HG03432 (cell line): ENCODE data around the gene MAP3K7CL.
"Not testable (repeated sequence)": the region's sequence is repeated elsewhere in the genome, so short reads cannot be mapped to it uniquely, and the experiment has no call there.

ENCODE experiments used
- ATAC-seq: cut with Tn5 transposase; IDR thresholded peaks from one replicate; pipeline ENCODE4 v1.9.1; 2021; ENCODE audit warnings: mild to moderate bottlenecking, moderate library complexity; ENCODE audit not compliant: unreplicated experiment

Gene MAP3K7CL

DNA sequence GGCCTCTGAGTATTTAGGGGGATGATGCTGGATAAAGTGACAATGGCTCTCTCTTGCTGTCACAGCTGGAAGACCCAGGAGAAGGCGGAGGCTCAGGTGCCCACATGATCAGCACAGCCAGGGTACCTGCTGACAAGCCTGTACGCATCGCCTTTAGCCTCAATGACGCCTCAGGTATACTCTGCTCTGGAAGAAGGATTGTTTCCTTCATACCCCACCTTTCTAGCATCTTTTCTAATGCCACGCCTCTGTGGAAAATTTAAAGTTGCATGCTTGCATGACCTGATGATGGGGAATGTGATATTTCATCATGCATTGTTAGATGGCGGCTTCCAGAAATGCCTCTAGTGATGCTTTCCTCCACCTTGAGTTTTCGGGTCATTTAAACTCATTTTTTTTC lies 2.8 kb downstream of the MAP3K7CL start:
- no peak for ATAC-seq

DNA sequence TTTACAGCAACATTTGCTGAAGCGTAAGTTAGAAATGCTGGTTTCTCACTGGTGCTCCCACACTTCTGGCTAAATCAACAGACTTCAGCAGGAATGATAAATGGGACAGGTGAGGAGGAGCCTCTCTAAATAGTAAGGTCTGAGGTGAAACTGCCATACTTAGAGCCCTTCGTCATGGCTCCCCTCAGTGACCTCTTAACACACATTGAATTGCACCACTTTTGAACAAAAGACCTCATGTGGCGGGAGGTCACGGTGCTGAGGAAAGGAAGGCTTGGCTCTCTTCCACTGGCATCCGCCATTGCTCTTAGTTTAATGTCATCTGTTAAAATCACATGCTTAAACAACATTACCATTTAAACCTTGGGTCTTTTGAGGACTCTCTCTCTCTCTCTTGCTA lies 3.4 kb downstream of the MAP3K7CL start:
- no peak for ATAC-seq

DNA sequence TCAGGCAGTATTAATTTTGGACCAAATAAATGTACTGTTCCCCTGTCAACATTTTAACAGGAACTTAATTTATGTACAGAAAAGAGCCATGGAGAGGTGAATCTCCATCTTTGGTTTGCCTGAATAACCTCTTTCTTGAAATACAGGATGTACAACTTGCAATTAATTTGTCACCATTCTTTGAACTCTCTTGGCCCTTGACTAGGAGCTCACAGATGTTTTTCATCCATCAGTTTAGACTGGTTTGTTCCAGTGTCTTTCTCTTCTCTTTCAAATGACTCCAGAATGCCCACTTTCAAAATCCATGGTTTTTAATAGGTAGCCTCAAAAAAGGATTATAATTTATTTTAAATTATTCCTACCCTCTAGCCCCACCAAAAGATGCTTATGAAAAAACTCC lies 5.0 kb downstream of the MAP3K7CL start:
- ATAC-seq, result no peak

GRCh38 chr21:29136033-29136432 lies 5.6 kb downstream of the MAP3K7CL start:
- no peak for ATAC-seq

GRCh38 chr21:29144736-29145353 lies 14.4 kb downstream of the MAP3K7CL start:
- no peak for ATAC-seq

GRCh38 chr21:29145354-29145782 lies 14.9 kb downstream of the MAP3K7CL start:
- no peak for ATAC-seq

DNA sequence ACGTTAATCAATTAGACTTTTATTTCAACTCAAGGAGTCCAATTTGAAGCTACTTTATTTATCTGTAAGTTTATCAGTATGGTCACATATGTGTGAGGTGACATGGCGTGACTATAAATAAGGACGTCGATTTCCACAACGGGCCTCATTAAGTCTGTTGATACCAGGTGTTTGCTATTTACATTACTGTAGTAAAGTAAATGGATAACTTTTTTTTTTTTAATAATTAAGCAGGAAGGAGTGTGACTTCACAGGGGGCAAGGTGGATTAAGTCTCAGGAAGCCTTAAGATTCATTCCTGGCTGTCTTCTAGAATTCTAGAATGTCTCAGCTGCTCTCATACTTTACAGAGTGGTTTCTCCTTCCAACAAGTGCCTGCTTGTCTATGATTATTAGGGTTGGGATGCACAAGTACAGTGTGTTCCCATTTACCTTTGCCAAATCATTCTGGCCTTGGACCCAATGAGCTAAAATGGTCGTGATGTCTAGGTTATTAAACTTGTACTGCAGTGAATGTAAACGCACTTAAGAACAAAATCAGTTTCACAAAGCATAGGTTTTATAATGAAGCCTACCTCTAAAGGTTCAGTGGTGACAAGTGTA lies 15.5 kb downstream of the MAP3K7CL start:
- no peak for ATAC-seq

DNA sequence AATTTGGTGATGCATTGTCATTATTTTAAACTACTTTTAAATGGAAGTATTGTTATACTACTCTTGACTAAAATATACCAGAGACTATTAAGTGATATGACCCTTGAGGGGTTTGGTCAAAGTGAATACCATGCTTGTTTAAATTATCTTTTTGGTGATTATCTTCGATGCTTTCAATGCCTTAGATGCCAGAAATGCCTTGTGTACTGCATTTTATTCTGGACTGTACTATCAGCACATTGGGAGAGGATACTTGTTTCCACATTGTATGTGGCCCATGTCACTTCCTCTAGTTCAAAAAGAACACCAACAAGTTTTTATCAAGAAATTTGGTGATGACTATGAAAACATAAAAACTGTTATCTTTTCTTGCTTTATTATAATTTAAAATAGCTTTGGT lies 16.3 kb downstream of the MAP3K7CL start:
- ATAC-seq, result no peak

DNA sequence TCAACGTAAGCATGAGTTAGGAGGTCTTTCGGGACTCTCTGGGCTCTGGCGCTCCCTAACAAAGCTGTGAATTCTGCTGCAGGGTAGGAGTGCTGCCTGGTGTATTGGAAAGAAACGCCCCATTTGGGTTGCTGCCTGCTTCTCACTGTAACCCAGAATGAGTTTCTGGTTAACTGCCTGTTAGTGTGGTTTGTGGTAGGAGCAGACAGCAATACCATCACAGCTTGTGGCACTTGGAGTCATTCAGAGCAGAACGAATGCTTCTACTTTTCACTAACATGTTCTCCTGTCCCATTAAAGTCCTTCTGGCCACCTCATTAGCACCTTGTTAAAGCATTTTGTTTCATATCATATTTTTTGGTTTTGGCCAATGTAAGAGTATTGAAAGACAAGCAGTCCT lies 18.1 kb downstream of the MAP3K7CL start:
- no peak for ATAC-seq

DNA sequence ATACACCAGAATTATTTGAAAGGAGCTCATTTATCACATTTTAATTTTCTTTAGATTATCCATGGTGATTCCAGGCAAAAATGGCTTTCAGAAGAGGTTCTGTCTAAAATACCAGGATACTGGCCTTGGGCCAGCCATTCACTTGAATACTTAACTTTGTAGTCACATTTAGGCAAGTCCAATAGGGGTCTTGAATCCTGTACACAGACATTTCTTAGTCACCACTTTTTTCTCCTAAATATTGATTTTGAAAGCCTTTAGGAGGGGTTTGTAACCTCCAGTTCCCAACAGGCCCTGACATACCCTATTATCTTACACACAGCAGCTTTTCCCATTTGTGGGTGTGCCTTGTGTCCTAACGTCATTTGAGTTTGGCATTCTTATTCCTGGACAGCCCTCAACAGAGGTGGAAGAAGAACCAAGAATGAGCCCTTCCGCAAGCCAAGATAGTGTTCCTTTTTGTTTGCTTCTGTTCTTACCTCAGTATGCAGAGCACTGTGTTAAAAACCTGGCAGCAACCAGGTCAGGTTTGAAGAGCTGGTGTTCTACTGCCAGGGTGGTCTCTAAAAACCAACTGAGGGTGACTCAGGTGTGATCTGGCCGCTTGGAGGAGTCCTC lies 19.5 kb downstream of the MAP3K7CL start:
- ATAC-seq, result no peak

DNA sequence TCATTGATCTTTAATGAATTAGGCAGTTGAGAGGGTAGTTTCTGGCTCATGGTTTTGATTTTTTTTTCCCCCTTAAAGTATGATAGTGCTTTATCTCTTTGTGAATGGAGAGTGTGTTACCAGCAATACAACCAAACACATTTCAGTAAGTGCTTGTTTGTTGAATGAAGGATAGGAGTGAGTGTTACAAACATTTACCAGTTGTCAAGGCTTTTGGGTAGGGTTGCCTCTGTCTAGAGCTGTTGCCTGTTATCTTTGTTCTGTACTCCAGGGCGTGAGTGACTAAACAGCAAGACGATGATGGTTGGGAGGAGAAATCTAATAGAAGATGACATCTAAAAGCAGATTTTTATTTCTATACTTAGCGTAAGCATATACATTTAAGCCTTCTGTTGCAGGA lies 21.5 kb downstream of the MAP3K7CL start:
- ATAC-seq, result no peak

- no peak for ATAC-seq
Measured at GRCh38 chr21:29152916-29153315, 22.5 kb downstream of the MAP3K7CL start.

- ATAC-seq, result no peak
Measured at GRCh38 chr21:29154270-29154669, 23.8 kb downstream of the MAP3K7CL start.

DNA sequence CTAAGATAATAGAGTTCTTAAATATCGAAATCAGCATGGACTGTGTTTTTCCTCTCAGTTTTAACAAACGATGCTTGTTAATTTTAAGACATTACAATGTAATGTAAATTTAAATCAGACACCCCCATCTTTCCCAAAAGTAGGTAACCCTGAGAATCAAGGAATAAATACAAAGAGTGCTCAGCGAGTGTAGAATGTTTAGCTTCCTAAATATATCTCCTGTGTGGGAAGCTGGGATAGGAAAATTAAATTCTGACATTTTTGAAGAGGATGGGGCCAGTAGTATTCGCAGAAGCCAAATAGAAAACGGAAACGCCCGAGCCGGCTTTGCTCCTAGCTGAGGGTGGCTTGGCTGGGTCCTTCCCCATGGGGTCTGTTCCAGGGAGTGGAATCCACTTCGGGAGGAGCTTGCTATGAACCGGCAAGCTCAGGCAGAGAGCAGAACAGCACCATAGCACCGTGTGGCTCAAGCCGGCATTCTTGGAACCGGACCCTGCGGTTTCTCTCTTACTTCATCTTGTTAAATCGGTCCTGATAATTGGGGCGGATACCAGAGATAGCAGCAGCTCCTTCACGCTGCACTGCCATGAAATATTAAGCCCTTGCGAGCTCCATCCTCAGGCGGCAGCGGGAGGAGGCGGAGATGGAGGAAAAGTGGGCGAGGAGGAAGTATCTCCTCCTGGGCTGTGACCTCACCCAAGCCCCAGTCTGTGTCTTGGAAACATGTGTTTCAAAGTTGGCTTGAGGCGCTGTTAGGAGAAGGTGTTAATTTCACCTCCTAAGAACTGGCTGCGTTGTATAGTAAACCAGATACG lies 24.9 kb downstream of the MAP3K7CL start:
- ATAC-seq, result no peak

GRCh38 chr21:29155933-29156260 lies 25.5 kb downstream of the MAP3K7CL start:
- ATAC-seq, result no peak

GRCh38 chr21:29157080-29157479 lies 26.6 kb downstream of the MAP3K7CL start:
- no peak for ATAC-seq

DNA sequence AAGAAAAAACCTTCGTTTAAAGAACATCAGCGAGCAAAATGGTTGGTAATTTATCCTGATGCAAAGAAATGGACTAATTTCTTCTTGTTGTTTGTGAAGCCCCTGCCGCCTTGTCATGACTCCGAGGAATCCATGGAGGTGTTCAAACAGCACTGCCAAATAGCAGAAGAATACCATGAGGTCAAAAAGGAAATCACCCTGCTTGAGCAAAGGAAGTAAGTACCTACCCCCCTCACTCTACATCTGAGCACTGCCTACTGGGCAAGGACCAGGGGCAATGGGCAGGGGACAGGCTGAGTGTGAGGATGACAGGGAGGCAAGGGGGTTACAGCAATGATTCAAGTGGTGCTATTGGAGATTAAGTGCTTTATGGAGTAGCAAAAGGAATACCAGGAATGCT lies 29.4 kb downstream of the MAP3K7CL start:
- ATAC-seq, result no peak

DNA sequence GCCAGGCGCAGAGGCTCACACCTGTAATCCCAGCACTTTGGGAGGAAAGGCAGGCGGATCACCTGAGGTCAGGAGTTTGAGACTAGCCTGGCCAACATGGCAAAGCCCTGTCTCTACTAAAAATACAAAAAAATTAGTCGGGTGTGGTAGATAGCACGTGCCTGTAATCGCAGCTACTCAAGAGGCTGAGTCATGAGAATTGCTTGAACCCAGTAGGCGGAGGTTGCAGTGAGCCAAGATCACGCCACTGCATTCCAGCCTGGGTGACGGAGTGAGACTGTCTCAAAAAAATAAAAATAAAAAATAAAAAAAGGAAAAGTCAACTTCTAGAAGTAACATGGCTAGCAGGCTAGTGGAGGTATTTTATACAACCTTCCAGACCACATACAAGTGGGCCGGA lies 32.4 kb downstream of the MAP3K7CL start:
- not testable (repeated sequence) for ATAC-seq

GRCh38 chr21:29163341-29164115 lies 33.1 kb downstream of the MAP3K7CL start:
- no peak for ATAC-seq

DNA sequence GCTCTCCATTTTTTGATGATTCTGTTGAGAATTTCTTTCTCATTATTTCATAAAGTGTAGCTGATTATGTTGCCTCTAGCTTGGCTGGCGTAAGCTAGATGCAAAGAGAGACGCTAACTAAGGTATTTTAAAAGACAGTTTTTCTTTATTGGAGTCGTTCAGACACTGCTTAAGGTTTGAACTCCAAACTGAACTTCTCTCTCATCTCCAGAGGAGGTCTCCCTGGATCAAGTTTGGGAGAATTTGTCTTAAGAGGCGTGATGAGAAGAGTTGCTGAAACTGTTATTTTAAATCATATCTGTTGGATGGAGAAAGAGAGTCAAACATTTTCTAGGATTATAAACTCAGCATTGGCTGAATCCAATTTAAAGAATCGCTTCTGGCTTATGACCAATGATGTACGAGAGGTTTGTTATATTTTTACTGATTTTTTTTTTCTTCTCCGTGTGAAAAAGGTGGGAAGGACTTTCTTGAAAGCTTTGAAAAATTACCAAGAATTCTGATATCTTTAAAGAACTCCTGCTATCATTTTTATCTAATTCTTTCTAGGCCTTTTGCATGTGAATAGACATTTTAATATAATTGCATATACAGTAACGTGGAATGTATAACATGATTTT lies 34.0 kb downstream of the MAP3K7CL start:
- no peak for ATAC-seq

DNA sequence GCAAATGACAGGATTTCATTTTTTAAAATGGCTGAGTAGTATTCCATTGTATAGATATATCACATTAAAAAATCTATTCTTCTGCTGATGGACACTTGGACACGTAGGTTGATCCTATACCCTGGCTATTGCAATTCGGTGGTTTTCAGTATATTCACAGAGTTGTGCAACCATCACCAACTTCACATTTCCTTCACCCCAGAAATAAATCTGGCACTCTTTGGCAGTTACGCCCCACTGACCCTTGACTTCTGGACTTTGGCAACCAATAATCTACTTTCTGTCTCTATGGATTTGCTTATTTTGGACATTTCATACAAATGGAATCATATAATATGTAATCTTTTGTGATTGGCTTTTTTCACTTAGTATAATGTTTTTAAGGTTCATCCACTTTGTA lies 35.9 kb downstream of the MAP3K7CL start:
- ATAC-seq, result no peak
